NT2/D1 (cell line): ENCODE results near the gene VRTN.

Experiments
- SUZ12 ChIP-seq: IDR thresholded peaks from 2 replicates; pipeline ENCODE4 v1.6.1; 2011; ENCODE audit not compliant: insufficient read length, insufficient read depth; ENCODE audit errors: extremely low read depth
- YY1 ChIP-seq: IDR thresholded peaks from 2 replicates; pipeline ENCODE4 v1.6.1; 2011; ENCODE audit not compliant: insufficient read length, insufficient read depth

DNA sequence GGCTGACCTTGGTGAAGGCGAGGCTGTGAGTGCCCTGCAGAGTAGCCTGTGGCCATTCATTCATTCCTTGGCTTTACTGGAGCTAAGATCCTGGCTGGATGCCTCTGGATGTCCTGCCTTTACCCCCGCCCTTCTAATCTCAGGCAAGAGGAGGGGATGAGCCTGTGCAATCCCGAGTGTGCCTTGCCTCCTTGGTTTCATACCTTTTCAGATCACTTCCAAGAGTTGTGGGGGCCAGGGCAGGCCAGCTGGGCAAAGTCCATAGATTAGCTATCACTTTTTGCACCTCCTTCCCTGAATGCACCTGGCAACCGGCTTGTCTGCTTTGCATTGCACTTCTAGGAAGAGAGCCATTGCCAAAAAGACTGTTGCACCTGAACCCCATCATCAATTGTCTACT lies 1.5 kb downstream of the VRTN start:
- TF ChIP-seq YY1 (no peak), SUZ12 (no peak)
